Measurements from ENCODE around the gene AGPAT2. TPM values are rescaled to one million over a fixed set of nuclear protein-coding genes. Genes with fewer than 3 reads are reported as not detected.
A peak's percentile ranks its signal among the peaks of the same experiment; 100 is the strongest.

Gene AGPAT2
- total and polyA plus RNA-seq, 2 experiments from 2014 or later = 31.8 to 44.7 TPM

GRCh38 chr9:136664000-136664915 is 23.0 kb downstream of the AGPAT2 start:
- Histone ChIP-seq H3K36me3 (ENCODE audit: insufficient read depth) (no peaks in the 10 kb centered on the region), H3K4me3 (peak overlapping the region; percentile 53; the same call in 1 of the 2 replicates), H3K27me3 (ENCODE audit: insufficient read depth) (no peaks in the 10 kb centered on the region), H3K9me2 (ENCODE audit: insufficient read depth) (no peaks in the 10 kb centered on the region), H2AFZ (peak overlapping the region; percentile 63; the same call in 1 of the 2 replicates), H4K20me1 (replicated peaks; ENCODE audit: insufficient read depth) (no peaks in the 10 kb centered on the region), H3K79me2 (replicated peaks; ENCODE audit: insufficient read depth) (no peaks in the 10 kb centered on the region), H3K27ac (ENCODE audit: low read depth) (no peak overlapping the region), H3K4me1 (ENCODE audit: insufficient read depth) (no peaks in the 10 kb centered on the region; the same call in 1 of the 2 replicates), H3K4me2 (no peak overlapping the region), H3F3A (replicated peaks; ENCODE audit: low read depth) (no peaks in the 10 kb centered on the region)
- Mint-ChIP-seq H3K4me3 (peak overlapping the region; percentile 73; the same call in 2 of the 3 replicates), H3K27me3 (ENCODE audit: insufficient read depth, low read depth, poor library complexity) (no peaks in the 10 kb centered on the region), H3K9me3 (no peaks in the 10 kb centered on the region), H3K4me1 (no peaks in the 10 kb centered on the region), H3K27ac (no peak overlapping the region), H3K36me3 (ENCODE audit: low read depth) (no peaks in the 10 kb centered on the region)
- DNase-seq (ENCODE audit: low spot score) (peak; percentile 42), ATAC-seq (no peak)
- TF ChIP-seq ETS1 (IDR thresholded peaks at IDR 0.05) = no peak
- no peak for TF ChIP-seq REST (IDR thresholded peaks at IDR 0.05; ENCODE audit: unreplicated experiment)
- TF ChIP-seq EZH2phosphoT487 (IDR thresholded peaks at IDR 0.05; ENCODE audit: unreplicated experiment) = no peak
- TF ChIP-seq CREB1 (CRISPR knock-in tag; IDR thresholded peaks at IDR 0.05; ENCODE audit: low read depth) = no peak
- TF ChIP-seq NANOG (IDR thresholded peaks at IDR 0.05; ENCODE audit: borderline replicate concordance) = no peak
- no peak for TF ChIP-seq CTCF (conservative IDR thresholded peaks at IDR 0.05; ENCODE audit: low read depth in 2 of 2)
- no peak for TF ChIP-seq EZH2 (IDR thresholded peaks at IDR 0.05; ENCODE audit: low read depth, unreplicated experiment)
